NAMALWA (cell line): ENCODE data around the gene ZSCAN4.

Experiments
- DNase-seq: peaks from one replicate; pipeline ENCODE4 v3.0.0-alpha.2; 2015; ENCODE audit warnings: low spot score

ZSCAN4 gene

DNA sequence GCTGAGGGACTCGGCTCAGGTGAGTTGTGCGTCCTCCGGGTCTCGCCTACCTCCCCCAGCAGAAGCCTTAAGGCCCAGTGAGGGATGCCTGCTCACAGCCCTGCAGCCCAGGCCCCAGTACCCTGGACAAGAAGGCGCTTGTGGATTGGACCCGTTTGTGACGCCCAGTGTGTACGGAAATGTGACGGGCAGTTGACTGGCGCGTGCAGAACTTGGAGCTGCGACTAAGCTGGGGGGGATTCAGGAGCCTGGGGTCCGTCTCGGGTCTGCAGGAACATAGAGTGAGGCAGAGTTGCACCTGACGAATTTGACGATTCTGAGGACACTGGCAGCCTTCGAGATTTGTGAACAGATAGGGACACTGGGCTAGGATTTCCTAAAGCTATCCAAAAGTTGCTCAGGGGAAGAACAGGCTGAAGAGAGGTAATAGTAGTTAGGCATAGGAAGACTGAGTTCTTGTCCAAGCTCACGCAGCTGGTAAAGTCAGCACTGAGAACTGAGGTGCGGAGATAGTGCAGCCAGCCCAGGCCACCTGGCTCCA, 13.6 kb downstream of the ZSCAN4 start:
- no peak for DNase-seq

DNA sequence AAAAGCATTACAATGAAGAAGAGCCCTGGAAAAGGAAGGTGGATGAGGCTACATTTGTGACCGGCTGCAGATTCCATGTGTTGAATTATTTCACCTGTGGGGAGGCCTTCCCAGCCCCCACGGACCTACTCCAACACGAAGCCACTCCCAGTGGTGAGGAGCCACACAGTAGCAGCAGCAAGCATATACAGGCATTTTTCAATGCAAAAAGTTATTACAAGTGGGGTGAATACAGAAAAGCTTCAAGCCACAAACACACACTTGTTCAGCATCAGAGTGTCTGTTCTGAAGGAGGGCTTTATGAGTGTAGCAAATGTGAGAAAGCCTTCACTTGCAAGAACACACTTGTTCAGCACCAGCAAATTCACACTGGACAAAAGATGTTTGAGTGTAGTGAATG, 18.0 kb downstream of the ZSCAN4 start:
- no peak for DNase-seq

DNA sequence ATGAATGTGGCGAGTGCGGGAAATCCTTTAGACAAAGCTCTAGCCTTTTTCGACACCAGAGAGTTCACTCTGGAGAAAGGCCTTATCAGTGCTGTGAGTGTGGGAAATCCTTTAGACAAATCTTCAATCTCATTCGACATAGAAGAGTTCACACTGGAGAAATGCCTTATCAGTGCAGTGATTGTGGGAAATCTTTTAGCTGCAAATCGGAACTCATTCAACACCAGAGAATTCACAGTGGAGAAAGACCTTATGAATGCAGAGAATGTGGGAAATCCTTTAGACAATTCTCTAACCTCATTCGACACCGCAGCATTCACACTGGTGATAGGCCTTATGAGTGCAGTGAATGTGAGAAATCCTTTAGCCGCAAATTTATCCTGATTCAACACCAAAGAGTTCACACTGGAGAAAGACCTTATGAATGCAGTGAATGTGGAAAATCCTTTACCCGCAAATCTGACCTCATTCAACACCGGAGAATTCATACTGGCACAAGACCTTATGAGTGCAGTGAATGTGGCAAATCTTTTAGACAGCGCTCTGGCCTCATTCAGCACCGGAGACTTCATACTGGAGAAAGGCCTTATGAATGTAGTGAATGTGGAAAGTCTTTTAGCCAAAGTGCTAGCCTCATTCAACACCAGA, 18.8 kb downstream of the ZSCAN4 start:
- no peak for DNase-seq

DNA sequence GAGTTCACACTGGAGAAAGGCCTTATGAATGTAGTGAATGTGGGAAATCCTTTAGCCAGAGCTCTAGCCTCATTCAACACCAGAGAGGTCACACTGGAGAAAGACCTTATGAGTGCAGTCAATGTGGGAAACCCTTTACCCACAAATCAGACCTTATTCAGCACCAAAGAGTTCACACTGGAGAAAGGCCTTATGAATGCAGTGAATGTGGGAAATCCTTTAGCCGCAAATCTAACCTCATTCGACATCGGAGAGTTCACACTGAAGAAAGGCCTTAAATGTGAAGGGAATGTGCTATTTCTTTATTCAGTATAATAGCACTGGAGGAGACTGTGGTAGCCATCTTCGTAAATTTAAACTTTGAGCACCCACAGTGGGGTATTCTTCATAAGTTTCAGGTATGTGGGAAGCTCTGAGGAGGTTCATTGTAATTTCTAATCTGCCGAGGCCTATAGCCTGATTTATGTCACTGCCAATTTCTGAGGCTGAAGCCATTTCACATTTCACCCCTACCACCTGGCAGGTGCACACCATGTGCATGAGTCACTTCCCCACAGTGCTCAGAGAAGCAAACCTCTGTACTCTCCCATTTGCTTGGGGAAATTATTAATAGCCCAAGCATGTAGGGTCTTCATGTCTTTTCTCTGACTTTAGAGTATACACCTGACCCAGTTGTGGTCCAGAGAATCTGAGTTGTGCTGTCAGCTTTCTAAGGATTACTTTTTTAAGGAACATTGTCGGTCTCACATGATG, 19.5 kb downstream of the ZSCAN4 start:
- no peak for DNase-seq

DNA sequence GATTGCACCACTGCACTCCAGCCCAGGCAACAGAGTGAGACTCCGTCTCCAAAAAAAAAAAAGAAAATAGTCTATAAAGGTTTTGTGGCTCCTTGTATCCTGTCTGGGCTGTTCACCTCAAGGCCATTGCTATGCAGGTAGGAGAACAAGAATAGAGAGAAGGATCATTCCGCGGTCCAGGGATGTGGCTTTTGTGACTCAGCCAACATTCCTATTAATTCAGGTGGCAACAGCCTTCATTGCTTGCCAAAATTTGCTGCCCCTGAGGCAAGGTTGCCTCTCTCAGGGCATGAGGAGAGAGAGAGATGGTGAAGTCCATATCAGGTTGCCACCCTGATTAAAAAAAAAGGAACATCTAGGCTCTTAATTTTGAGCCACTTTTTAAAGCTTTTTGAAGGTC, 21.0 kb downstream of the ZSCAN4 start:
- no peak for DNase-seq

DNA sequence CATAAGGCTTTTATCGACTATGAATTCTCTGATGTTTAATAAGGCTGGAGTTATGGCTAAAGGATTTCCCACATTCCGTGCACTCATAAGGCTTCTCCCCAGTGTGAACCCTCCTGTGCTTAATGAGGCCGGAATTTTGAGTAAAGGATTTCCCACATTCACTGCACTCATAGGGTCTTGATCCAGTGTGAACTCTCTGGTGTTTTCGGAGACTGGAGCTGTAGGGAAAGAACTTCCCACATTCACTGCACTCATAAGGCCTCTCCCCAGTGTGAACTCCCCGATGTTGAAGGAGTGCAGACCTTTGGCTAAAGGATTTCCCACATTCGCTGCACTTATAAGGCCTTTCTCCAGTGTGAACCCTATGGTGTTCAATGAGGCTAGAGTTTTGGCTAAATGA, 32.9 kb downstream of the ZSCAN4 start:
- no peak for DNase-seq

DNA sequence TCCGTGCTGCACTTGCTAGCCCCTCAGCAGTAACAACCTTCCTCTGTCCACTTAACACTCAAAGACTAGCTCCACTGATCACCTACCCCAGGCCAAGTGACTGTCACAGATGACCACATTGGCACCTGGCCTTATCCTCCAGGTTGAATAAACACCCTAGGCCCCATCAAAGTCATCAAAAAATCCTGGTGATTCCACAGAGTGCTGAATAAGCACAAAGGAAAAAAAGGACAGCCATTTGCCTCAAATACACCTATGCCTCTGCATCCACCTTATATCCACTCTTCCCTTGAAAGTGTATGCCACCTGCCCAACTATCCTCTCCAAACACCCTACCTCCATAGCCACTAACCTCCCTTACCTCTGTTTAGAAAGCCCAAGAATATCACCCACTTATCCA, 37.6 kb downstream of the ZSCAN4 start:
- no peak for DNase-seq

DNA sequence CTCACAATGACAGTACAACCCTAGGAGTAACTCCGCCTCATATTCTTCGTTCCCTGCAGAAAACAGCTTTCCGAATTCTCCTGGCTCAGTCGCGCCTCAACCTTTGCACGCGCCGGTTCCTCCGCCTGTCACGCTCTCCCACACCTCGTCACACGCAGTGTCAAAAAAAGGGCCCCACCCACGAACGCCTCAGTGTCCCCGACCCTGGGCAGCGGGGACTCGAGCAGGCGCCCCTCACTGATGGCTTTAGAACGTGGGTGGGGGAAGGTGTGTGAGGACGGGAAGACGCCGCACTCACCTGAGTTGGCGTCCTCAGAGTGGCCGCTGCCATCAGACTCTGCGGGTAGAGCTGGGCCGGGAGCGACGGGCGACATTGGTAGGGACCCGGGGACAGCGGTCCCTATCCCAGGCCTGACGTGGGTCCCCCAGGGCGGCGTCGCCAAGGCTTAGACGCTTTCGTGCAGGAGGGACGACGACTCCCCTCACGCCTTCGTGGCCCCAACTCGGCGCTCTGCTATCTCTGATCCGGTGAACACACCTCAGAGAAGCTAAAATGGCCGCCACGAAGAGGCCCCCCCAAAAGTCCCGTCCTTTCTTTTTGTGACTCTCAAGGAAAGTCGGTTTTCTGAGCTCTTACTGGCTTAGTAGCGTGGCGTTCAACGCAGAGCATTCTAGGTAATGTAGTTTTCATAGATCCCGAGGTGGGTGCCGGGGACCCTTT, 40.1 kb downstream of the ZSCAN4 start, which contains the start of gene ZNF154:
Gene ZNF154 (minus strand): TSS at position 564 of the 721 bp plus-strand sequence. CDS start 233 bp downstream, at position 331.
- no peak for DNase-seq

DNA sequence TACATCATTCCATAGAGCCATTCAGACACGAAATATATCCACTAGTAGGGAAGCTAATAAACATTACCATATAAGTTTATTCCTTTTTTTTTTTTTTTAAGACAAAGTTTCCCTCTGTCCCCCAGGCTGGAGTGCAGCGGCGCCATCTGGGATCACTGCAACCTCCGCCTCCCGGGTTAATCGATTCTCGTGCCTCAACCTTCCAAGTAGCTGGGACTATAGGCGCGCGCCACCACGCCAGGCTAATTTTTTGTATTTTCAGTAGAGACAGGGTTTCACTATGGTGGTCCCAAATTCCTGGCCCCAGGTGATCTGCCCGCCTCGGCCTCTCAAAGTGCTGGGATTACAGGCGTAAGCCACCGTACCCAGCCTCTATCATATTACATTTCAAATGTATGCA, 40.9 kb downstream of the ZSCAN4 start:
- DNase-seq: no peak

DNA sequence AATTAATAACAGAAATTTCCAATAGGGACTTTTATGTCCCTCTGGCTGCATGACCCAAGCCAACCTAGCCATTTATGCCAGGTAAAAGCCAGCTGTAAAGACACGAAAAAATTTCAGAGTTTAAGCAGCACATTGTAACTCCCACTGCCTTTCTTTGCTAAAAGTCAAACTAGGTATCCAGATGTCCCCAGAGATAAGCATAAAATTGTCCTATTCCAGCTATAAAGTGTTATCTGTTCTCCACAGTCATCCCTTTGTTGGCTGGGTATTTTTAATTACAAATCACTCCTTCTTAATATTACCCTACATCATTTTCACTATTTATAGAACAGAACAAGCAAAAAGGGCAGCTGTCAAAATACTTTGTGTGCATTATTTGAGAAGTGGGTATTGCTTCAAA, 43.5 kb downstream of the ZSCAN4 start:
- no peak for DNase-seq

DNA sequence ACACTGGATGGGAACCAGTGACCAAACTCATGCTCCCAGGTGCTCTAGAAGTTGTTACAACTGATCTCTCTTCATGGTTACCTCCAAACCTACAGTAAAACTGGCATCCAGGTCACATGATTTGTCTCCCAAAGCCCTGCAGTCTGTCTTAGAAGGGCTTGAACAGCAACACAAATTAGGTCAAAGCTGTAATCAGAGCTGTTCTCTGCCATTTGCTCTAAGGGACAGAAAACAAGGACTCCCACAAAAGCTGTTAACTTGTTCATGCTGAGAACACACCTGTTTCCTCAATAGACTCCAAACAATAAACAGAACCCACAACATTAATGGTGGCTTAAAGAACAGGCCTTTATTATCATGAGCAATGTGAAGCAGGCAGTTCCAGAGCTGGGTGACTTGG, 50.7 kb downstream of the ZSCAN4 start:
- no peak for DNase-seq

DNA sequence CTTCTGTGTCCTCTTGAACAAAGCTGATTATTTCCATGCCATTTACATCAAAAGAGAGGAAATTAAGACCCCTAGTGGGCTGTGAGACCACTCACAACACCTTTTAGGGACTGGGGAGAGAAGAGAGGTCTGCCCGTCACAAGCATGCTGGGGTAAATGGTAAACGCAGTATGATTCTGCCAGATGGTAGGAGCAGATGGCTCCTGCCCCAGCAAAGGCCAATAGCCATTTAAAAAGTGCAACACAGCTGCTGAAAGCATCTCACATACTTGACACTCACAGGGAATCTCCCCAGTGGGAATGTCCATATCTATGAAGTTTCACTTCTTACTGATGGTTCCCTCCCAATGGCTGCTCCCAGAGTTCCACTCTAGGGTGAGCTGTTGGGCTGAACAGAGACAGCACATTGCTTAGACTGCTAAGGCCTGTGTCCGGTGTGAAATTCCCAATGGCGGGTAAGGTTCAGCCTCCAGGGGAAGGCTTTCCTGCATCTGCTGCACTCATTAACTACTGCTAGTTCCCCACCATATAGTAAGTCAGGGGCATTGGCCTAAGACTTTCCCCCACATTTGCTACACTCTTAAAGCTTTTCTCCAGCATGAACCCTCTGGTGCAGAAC, 51.3 kb downstream of the ZSCAN4 start:
- no peak for DNase-seq

DNA sequence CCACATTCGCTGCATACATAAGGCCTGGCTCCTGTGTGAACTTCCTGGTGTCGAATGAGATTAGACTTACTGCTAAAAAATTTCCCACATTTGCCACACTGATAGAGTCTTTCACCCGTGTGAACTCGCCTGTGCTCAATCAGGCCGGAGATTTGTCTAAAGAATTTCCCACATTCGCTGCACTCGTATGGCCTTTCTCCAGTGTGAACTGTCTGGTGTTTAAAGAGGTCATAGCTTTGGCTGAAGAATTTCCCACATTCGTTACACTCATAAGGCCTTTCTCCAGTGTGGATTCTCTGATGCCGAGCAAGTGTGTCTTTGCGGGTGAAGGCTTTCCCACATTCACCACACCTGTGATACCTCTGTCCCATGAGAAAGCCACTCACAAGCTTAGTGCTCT, 52.1 kb downstream of the ZSCAN4 start:
- no peak for DNase-seq
